NCI-H524 treated with DMSO at 0.1 percent for 48 hours (cell line): ENCODE data around the gene KANSL3.
"Not testable (repeated sequence)": the region's sequence is repeated elsewhere in the genome, so short reads cannot be mapped to it uniquely, and the experiment has no call there.

Experiments
- DNase-seq: peaks from one replicate; lab custom pipeline; 2025; lab: John Stamatoyannopoulos, UW

The KANSL3 gene

DNA sequence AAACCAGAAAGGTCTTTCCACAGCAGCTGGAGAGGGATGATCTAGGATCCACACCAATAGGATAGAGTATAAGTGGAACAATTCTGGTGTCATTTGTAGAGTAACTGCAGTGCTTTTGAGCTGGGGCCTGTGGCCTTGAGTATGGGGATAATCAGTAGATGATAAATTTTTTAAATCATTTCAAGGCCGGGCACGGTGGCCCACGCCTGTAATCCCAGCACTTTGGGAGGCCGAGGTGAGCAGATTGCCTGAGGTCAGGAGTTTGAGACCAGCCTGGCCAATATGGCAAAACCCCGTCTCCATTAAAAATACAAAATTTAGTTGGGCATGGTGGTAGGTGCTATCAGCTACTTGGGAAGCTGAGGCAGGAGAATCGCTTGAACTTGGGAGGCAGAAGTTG, 80.7 kb downstream of the KANSL3 start:
- DNase-seq: not testable (repeated sequence)

- DNase-seq: no peak
Observed at GRCh38 chr2:96556441-96557330, 81.4 kb downstream of the KANSL3 start.

DNA sequence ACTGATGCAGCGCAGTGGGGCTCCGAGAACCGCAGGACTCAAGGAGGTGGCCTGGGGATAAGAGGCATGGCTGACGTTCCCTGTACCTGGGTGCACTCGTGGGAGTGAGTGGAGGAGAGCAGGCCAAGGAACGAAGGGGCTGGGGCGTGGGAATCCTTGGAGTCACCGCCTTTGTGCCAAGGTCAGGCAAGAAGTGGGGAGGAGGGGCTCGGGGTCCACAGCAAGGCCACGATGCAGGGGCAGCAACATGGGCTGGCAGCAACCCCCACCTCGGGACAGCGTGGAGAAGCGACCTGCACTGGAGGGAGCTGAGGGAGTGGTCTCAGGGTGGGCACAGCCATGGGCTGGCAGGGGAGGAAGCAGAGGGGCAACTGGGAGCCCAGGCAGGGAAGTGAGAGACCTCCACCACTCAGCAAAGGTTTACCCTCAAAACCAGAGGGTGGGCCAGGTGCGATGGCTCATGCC, 82.9 kb downstream of the KANSL3 start:
- DNase-seq: no peak

DNA sequence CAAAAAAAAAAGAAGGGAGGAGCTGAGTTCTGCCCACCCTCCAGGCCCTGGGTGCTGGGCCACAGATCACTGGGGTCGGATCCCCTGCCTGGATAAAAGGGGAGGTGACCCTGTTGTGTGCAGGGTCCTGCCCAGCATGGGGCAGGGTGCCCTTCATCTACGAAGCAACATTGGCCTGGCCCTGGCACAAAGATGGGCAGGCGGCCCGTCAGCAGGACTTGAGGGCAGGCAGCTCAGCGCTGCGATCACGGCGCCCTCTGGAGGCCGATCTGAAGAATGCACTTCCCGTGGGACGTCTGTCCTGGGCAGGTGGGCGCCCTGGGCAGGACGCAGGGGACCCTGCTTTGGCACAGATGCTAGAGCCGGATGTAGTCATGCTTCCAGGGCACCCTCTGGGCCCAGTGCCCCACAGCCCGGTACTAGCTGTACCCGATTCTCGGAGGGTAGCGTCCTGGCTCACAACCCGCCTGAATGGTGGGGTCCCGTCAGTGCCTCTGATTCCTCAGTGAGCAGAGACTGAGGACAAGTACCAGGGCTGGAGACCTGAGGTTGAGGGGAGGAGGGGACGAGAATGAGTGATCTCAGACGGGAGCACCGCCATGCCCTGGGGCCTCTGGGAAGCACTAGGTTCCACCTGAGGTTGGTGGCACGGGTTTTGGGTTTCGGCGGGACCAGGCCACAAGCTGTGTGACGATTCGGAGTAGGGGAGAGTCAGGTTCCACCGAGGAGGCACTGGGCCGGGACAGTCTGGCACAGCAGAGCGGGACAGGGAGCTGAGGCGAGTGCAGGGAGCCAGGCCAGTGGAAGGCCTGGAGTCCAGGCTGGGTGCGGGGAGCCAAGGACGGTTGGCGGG, 83.6 kb downstream of the KANSL3 start:
- DNase-seq: no peak

DNA sequence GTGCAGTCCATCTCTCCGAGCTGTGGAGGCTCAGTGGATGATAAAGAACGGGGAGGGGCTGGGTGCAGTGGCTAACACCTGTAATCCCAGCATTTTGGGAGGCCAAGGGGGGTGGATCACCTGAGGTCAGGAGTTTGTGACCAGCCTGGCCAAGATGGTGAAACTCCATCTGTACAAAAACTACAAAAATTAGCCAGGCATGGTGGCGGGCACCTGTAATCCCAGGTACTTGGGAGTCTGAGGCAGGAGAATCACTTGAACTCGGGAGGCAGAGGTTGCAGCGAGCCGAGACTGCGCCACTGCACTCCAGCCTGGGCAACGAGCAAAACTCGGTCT, 84.2 kb downstream of the KANSL3 start:
- DNase-seq: not testable (repeated sequence)

DNA sequence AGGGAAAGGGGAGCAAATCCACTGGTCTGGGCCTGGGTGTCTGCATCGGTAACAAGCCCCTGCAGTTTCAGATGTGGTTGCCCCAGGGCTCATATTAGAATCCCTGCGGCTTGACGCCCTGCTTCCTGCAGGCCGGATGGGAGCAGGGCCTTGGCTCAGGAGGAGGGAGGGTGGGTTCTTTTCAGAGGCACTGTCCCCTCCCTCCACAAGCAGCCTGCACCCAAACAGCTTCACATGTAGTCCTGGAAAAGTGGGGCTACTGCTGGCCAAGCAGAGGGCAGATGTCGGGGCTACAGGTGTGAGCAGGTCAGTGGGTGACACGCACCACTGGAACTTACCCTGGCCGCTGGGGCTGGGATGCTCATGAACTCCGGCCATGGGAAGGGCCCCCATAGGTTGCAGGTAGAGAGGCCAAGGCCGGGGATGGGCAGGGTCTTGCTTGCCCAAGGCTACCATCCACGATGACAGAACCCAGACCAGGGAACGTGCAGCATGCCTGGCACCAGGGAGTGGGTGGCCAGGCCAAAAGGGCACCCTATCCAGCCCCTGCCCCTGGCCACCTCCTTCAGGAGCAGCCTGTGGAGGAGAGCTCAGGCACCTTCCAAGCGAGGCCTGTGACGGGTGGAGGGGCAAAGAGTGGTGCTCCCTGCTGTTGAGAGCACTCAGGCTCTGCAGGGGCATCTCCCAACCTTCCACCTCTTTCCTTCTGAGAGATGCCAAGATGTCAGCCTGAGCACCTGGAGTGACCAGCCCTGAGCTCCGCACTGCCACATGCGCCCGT, 84.7 kb downstream of the KANSL3 start:
- no peak for DNase-seq

- no peak for DNase-seq
Observed at GRCh38 chr2:96552315-96553175, 85.6 kb downstream of the KANSL3 start.

GRCh38 chr2:96551605-96552314, 86.4 kb downstream of the KANSL3 start:
- DNase-seq: no peak

DNA sequence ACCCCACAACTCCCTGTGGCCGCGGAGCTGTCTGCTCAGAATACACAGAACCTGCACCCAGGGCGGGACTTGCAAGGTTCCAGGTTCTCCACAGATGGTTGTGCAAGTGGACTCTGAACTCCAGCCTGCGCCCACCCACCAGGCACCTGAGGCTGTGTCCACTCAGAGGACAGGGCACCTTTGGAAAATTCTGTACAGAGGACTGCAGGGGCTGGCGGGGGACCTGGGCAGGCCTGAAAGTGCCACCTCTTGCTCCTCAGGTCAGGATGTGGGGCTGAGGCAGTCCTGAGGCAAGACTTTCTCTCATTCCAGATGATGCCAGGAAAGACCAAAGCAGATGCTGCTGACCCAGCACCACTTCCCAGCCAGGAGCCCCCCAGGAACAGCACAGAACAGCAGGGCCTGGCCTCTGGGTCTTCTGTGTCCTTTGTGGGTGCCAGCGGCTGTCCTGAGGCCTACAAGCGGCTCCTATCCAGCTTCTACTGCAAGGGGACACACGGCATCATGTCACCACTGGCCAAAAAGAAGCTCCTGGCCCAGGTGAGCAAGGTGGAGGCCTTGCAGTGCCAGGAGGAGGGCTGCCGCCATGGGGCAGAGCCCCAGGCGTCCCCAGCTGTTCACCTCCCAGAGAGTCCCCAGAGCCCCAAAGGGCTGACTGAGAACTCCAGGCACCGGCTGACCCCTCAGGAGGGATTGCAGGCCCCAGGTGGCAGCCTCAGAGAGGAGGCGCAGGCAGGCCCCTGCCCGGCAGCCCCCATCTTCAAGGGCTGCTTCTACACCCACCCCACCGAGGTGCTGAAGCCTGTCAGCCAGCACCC, 87.1 kb downstream of the KANSL3 start:
- no peak for DNase-seq

- no peak for DNase-seq
Observed at GRCh38 chr2:96549967-96550786, 87.9 kb downstream of the KANSL3 start.

DNA sequence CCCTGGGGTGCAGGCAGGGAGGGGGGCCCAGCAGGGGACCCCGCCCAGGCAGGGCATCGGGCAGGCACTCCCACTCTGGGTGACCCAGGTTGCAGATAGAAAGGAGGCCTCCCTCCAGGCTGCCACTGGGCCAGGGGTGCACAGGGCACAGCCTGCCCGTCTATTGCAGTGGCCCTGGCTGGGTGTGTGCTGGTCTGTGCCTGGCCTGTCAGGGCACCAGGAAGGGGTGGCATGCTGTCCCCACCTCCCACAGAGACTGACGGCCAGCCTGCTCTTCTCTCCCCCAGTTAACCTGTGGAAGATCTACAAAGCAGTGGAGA, 88.7 kb downstream of the KANSL3 start:
- no peak for DNase-seq

GRCh38 chr2:96548558-96549465, 89.3 kb downstream of the KANSL3 start:
- DNase-seq: no peak

GRCh38 chr2:96547731-96548171, 90.4 kb downstream of the KANSL3 start:
- DNase-seq: no peak

GRCh38 chr2:96547203-96547641, 90.9 kb downstream of the KANSL3 start:
- no peak for DNase-seq

- DNase-seq: no peak
Observed at GRCh38 chr2:96546797-96547196, 91.3 kb downstream of the KANSL3 start.

DNA sequence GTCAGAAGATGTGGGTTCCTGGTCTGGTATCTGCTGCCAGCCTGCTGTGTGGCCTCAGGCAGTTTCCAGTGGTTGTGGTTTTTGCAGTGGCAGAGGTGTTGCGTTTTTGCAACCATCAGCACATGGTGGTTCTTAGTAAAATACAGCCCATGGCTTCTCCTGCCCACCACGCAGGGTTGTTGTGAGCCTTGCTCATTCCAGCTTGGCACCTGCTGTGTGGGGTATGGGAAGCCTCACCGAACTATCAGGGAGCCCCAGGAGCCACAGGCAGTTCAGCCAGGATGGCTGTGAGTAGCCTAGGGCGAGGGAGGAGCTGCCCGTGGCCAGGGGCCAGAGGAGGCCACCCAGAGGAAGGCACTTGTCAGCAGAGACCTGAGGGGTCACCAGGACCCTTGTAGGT, 91.8 kb downstream of the KANSL3 start:
- no peak for DNase-seq
